Cardiac muscle cell (in vitro differentiated cells and primary cell): Measurements from ENCODE around the gene CHERP. TPM values are rescaled to one million over a fixed set of nuclear protein-coding genes. Genes with fewer than 3 reads are reported as not detected.

Source experiments
- DNase-seq, 2 donors: peaks; one replicate each; pipeline versions ENCODE4 v3.0.0 to v3.0.0-alpha.2; 2010 to 2017; ENCODE audit warnings: low read depth in 1 of 2, low spot score in 1 of 2
- H3K27ac ChIP-seq: fragments of 200-600 bp; sonication (generic); 2 replicates; pipeline ENCODE4 v1.5.1; 2016
- H3K27me3 ChIP-seq: fragments of 200-600 bp; sonication (generic); 2 replicates; pipeline ENCODE4 v1.6.0; 2016; ENCODE audit warnings: control low read depth
- H3K36me3 ChIP-seq: fragments of 200-600 bp; sonication (generic); 2 replicates; pipeline ENCODE4 v1.5.1; 2016; ENCODE audit warnings: control low read depth
- H3K4me1 ChIP-seq: fragments of 200-600 bp; sonication (generic); 2 replicates; pipeline ENCODE4 v1.8.1; 2017; ENCODE audit warnings: low read depth, mild to moderate bottlenecking, mixed run types
- H3K4me3 ChIP-seq: fragments of 200-600 bp; sonication (generic); 2 replicates; pipeline ENCODE4 v1.5.1; 2016; ENCODE audit warnings: mild to moderate bottlenecking
- H3K9me3 ChIP-seq: fragments of 200-600 bp; sonication (generic); 2 replicates; pipeline ENCODE4 v1.5.1; 2017; ENCODE audit warnings: low read depth, mild to moderate bottlenecking, control low read depth
- polyA plus RNA-seq: library from polyadenylated mRNA; unstranded; fragments of >200 nt; fragmentation: Nextera tagmentation; extraction: Ambion mirVana; gene quantifications from 2 replicates; pipeline ENCODE4 v1.2.1, GENCODE V29; 2016
- total RNA-seq: library from RNA; depleted of rRNA; stranded (reverse); fragments of >200 nt; gene quantifications from 2 replicates; pipeline ENCODE4 v1.2.3, GENCODE V29; 2016
- TF ChIP-seq, protein P1 (sequence below): IDR thresholded peaks from 2 replicates; pipeline ENCODE4 v1.5.1; 2012; ENCODE audit warnings: low read depth, mild to moderate bottlenecking, low read length

Gene CHERP
- total and polyA plus RNA-seq, 2 experiments from 2014 or later = 27.2 to 60.0 TPM

DNA sequence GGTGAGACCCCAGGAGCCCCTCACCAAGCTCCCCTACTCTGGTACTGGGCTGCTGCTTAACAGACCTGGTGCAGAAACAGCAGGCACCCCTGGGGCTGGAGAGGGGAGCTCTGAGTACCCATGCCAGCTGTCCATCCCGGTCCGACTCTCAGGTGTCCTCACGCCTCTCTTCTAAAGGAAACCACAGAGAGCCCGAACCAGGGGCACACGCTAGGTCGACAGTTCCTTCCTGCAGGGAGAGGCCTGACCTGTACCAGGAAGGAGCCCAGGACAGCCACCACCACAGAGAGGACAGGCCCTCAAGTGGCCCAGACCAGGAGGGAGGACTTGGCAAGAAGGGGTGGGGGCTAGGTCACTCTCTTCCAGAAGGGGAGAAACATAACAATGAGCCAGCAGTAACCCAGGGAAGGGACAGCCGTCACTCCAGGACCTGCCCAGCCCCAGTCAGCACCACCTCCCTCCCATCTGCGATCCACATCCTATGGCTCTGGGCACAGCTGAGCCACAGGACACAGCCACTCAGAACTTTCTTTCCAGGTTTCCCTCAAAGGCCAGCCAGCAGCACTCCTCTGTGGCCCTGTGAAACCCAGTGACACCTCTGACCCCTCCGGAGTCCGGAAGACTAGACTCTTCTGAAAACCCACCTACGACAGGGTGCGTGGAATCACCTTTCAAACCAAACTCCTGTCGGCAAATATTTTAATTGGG, 43.0 kb upstream of the CHERP start:
- no peak overlapping the region for H3K4me3 ChIP-seq
- TF ChIP-seq, protein P1, sequence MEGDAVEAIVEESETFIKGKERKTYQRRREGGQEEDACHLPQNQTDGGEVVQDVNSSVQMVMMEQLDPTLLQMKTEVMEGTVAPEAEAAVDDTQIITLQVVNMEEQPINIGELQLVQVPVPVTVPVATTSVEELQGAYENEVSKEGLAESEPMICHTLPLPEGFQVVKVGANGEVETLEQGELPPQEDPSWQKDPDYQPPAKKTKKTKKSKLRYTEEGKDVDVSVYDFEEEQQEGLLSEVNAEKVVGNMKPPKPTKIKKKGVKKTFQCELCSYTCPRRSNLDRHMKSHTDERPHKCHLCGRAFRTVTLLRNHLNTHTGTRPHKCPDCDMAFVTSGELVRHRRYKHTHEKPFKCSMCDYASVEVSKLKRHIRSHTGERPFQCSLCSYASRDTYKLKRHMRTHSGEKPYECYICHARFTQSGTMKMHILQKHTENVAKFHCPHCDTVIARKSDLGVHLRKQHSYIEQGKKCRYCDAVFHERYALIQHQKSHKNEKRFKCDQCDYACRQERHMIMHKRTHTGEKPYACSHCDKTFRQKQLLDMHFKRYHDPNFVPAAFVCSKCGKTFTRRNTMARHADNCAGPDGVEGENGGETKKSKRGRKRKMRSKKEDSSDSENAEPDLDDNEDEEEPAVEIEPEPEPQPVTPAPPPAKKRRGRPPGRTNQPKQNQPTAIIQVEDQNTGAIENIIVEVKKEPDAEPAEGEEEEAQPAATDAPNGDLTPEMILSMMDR = no peak
- H3K27ac ChIP-seq = peak overlapping the region; percentile 79
- DNase-seq = no peak
- H3K27me3 ChIP-seq = no peaks in the 10 kb centered on the region
- H3K9me3 ChIP-seq = no peaks in the 10 kb centered on the region
- no peaks in the 10 kb centered on the region for H3K36me3 ChIP-seq
- H3K4me1 ChIP-seq = peaks cover 75% of the 10 kb centered on the region

DNA sequence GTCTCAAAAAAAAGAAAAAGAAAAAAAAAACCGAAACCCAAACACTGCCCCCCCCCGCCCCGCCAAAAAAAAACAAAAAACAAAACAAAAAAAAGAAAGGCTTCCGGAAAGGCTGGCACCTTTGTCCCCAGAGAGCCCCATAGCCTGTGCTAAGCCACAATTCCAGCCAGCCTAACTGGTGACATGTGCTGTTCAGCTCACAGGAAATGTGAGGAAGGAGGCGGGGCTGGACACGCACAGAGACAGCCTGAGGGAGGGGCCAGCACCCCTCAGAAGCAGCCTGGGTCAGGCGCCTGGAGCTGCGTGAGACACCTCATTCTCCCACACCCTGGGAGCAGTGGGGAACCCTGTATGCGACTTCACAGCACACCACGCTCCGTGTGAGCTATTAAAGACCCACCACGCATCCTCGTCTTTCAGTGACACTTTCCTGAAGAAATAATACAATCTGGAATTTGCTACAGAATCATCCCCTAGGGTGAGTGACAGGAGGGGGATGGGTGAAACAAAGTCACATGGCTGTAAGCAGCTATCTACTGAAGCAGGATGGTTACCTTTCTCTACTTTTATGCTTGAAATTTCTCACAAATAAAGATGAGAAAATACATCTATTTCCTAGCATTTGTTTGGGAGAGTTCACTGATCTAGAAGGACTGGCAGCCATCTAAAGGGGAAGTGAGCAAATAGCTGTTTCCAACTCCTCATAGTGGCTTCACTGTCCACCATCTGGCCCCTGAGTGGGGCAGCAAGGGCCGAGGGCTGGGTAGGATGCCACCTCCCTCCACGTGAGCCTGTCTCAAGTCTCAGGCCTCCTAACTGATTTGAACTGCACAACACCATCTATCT, 42.2 kb upstream of the CHERP start:
- no peaks in the 10 kb centered on the region for H3K36me3 ChIP-seq
- no peaks in the 10 kb centered on the region for H3K9me3 ChIP-seq
- no peaks in the 10 kb centered on the region for H3K27me3 ChIP-seq
- H3K4me3 ChIP-seq = no peak overlapping the region
- peaks cover 67% of the 10 kb centered on the region for H3K4me1 ChIP-seq
- peak; percentile 74 to 89 for DNase-seq
- peak overlapping the region; percentile 79 for H3K27ac ChIP-seq
- TF ChIP-seq, protein P1 = no peak

DNA sequence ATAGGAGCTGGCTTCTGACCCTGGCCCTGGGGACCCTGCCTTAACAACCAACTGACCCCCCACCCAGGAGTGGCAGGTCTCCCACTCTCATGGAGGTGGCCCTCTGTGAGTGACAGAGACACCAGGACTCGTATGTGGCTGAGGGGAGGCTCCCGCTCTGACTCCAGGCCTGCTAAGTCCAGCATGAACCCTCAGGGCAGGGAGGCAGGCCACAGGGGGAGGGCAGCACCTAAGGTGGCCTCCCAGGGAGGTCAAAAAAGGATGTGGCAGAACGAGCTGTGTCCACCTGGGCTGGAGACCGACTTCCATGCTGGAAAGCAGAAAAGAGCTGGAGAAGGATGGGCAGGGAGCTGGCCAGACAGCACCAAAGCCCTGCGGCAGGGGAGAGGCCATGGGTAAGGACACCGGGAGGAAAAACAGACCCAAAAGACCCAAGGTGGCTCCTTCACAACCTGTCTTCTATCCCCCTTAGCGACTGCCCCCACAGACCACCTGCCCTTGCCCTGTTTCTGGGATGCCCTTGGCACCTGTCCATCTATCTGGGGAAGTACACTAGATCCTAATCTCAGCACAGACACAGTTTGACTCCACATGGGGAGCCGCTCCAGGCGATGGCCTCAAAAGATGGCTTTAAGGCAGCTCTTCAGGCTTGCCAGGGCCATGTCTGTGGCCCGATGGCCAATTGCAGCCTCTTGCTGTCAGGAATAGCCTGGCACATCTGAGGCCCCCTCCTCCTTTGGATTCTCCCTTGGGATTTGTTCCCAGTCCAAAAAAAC, 40.4 kb upstream of the CHERP start:
- TF ChIP-seq, protein P1 = no peak
- Histone ChIP-seq H3K27me3 (no peaks in the 10 kb centered on the region), H3K9me3 (no peaks in the 10 kb centered on the region), H3K4me3 (no peak overlapping the region), H3K27ac (peak overlapping the region; percentile 79), H3K4me1 (peaks cover 49% of the 10 kb centered on the region), H3K36me3 (no peaks in the 10 kb centered on the region)
- no peak for DNase-seq

DNA sequence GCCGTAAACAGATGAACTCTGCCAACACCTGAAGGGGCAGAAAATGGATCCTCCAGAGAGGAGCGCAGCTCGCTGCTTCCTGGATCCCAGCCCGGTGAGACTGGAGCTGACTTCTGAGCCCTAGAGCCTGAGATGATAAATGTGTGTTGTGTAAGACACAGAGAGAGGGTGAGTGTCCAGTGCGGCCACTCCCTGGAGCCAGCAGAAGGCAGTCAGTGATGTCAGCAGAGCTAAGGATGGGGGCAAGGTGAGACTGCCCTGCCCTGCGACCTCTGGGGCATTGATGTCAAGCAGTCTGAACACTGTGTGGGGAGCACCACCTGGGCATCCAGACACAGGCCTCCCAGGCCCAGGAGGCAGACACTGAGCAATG, 39.7 kb upstream of the CHERP start:
- no peak for DNase-seq
- Histone ChIP-seq H3K4me3 (no peak overlapping the region), H3K27me3 (no peaks in the 10 kb centered on the region), H3K4me1 (peaks cover 42% of the 10 kb centered on the region), H3K36me3 (peaks cover under 1% of the 10 kb centered on the region), H3K27ac (peak overlapping the region; percentile 39), H3K9me3 (no peaks in the 10 kb centered on the region)
- TF ChIP-seq, protein P1 = no peak

DNA sequence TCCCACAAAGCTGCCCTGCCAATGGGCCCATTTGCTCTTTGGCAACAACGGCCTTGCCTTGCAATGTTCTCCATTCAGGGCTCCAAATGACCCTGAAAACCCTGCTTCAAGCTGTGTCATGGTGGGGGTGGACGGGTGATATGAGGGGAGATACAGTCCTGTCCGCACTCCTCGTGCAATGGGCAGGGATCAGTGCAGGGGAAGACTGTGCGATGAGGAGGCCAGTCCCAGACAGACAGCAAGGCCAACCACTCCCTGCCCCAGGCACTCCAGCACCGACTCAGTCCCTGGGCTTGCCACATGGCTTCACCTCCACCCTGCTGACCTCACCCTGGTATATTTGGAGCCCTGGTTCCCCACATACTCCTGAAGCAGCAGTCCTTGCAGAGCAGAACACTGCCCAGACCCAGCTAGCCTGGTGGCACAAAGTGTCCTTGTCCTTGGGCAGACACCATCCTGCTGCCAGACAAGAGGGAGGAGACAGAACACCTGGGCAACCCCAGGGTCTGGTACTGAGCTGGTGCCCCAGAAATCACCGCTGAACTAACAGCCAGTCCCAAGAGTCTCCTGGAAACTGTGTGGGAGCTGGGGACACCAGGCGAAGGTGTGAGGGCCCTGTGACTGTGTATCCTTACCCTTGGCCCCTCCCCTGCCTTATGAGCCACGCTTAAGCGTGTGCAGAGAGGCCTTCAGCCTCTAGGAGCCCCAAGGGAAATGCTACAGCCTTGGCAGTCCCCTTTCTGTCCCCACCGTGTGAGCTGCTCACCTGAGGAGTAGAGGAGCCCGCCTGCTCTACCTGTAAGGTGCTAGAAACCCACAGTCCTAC, 39.1 kb upstream of the CHERP start:
- Histone ChIP-seq H3K4me3 (no peak overlapping the region), H3K4me1 (peaks cover 36% of the 10 kb centered on the region), H3K27ac (peak overlapping the region; percentile 39), H3K36me3 (peaks cover 6% of the 10 kb centered on the region), H3K27me3 (no peaks in the 10 kb centered on the region), H3K9me3 (no peaks in the 10 kb centered on the region)
- TF ChIP-seq, protein P1 = no peak
- DNase-seq = no peak
